H1 (cell line): ENCODE results near the gene RNF145. TPM values are rescaled to one million over a fixed set of nuclear protein-coding genes. Genes with fewer than 3 reads are reported as not detected.
A peak's percentile ranks its signal among the peaks of the same experiment; 100 is the strongest.

Experiments
- BCL11A ChIP-seq, 2 experiments: IDR thresholded peaks; one replicate each; pipeline ENCODE4 v1.6.1; 2011; ENCODE audit warnings: low read depth in 2 of 2, low read length in 2 of 2, mild to moderate bottlenecking in 2 of 2
- HDAC2 ChIP-seq, 2 experiments: fragments of 300-600 bp in 1 of 2; sonication (generic) in 1 of 2; IDR thresholded peaks; 2 replicates each; pipeline ENCODE4 v1.6.1; 2011 to 2012; ENCODE audit warnings: low read depth in 2 of 2, low read length in 2 of 2, mild to moderate bottlenecking in 2 of 2, moderate library complexity in 2 of 2, borderline replicate concordance in 1 of 2, inconsistent platforms in 1 of 2
- HDAC6 ChIP-seq: IDR thresholded peaks from one replicate; pipeline ENCODE4 v1.7.1; 2012; ENCODE audit warnings: low read depth, mild to moderate bottlenecking, inconsistent platforms, low read length, moderate library complexity
- PHF8 ChIP-seq: fragments of 200-600 bp; sonication (generic); conservative IDR thresholded peaks from 2 replicates; pipeline ENCODE4 v1.7.1; 2012; ENCODE audit warnings: low read depth, mild to moderate bottlenecking, inconsistent platforms, low read length, moderate library complexity
- POLR2A ChIP-seq, 2 experiments: IDR thresholded peaks; 1 replicate in 1 of 2; 2 replicates in 1 of 2; pipeline ENCODE4 v1.6.1; 2011; ENCODE audit warnings: low read depth in 2 of 2, low read length in 2 of 2, mild to moderate bottlenecking in 2 of 2; ENCODE audit errors: control extremely low read depth in 1 of 2
- POLR2AphosphoS5 ChIP-seq: IDR thresholded peaks from 2 replicates; pipeline ENCODE4 v1.6.1; 2011; ENCODE audit warnings: low read depth, low read length
- RXRA ChIP-seq: IDR thresholded peaks from 2 replicates; pipeline ENCODE4 v1.6.1; 2011; ENCODE audit warnings: low read depth, mild to moderate bottlenecking, low read length, moderate library complexity; ENCODE audit not compliant: insufficient read depth
- TAF7 ChIP-seq: optimal IDR thresholded peaks from 2 replicates; pipeline ENCODE3; 2011; ENCODE audit warnings: low read depth, mild to moderate bottlenecking, inconsistent platforms, low read length, moderate library complexity, borderline replicate concordance
- polyA plus RNA-seq, 7 experiments: library from polyadenylated mRNA; depleted of rRNA in 3 of 7; stranded (reverse) in 5 of 7; unstranded in 2 of 7; fragments of >200 nt in 5 of 7; fragments of 200-250 nt in 2 of 7; gene quantifications; 1 replicate in 5 of 7; 2 replicates in 1 of 7; 4 replicates in 1 of 7; pipeline versions ENCODE4 v1.2.1 to v1.2.3, GENCODE V29; 2011 to 2013; ENCODE audit warnings: missing spikeins in 2 of 7, mixed read lengths in 2 of 7
- total RNA-seq: library from RNA; stranded (reverse); fragmentation: NEBNext Ultra II Directional; extraction: Animal tissue kit (Norgen Biotek cat#: 25700); gene quantifications from 2 replicates; pipeline ENCODE4 v1.2.1, GENCODE V29; 2021
- TF ChIP-seq, protein P1 (sequence below): IDR thresholded peaks from 2 replicates; pipeline ENCODE4 v1.6.1; 2012; ENCODE audit warnings: low read length, inconsistent platforms

RNF145 gene
- total and polyA plus RNA-seq, 2 of the 8 experiments (the other 6 are each of a cell fraction or from before 2014, with no cell fraction given): 34.2 to 72.5 TPM

DNA sequence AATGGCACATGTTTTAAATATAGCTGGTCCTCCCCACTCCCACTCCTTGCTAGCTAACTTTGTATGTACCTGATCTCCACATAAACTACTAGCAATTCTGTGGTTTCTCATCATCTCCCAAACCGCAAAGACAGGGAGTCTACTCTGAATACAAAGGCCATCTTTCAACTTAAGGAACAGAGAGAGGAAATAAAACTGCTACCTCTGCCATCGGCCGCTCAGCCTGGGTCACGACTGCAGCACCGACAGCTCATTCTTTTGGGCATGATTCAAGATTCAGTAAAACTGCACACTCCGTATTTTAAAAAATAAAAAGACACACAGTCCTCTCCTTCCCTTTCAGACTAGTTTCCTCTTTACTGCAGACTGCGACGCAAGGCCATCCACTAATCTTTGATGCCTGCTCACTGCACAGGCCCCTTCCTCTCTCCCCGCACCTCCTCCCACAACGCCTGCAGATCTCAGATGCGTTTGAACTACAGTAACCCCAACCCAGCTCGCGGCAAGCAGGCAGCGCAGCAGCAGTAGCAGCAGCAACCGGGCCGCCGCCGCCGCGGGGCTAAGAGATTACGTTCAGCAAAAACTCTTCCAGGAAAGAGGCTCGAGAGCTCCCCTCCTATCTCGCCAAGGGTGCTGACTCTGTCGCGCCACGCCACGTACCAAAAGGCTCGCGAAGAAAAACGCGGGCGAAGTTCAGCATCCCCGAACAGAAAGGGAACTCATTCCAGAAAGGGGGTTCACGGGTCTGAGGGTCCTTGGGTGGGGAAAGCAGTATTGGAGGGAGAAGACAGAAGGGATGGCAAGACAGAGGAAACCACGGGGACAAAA, 1.5 kb downstream of the RNF145 start (continued):
- TF ChIP-seq, protein P1, sequence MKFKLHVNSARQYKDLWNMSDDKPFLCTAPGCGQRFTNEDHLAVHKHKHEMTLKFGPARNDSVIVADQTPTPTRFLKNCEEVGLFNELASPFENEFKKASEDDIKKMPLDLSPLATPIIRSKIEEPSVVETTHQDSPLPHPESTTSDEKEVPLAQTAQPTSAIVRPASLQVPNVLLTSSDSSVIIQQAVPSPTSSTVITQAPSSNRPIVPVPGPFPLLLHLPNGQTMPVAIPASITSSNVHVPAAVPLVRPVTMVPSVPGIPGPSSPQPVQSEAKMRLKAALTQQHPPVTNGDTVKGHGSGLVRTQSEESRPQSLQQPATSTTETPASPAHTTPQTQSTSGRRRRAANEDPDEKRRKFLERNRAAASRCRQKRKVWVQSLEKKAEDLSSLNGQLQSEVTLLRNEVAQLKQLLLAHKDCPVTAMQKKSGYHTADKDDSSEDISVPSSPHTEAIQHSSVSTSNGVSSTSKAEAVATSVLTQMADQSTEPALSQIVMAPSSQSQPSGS: no peak
- peak; percentile 23 to 64; a peak in 2 of 3 replicates for TF ChIP-seq POLR2A (IDR thresholded peaks at IDR 0.05; ENCODE audit: control extremely low read depth in 1 of 2, low read depth in 2 of 2, low read length in 2 of 2)
- TF ChIP-seq TAF7: no peak
- 0 out of 2 replicates have a peak, but pooled peaks have one; percentile 78 for TF ChIP-seq RXRA
- no peak for TF ChIP-seq BCL11A (IDR thresholded peaks at IDR 0.05; ENCODE audit: low read depth in 2 of 2, low read length in 2 of 2)
- no peak for TF ChIP-seq HDAC6
- TF ChIP-seq POLR2AphosphoS5: peak; percentile 73; the same call in 1 of the 2 replicates
- TF ChIP-seq HDAC2 (IDR thresholded peaks at IDR 0.05; ENCODE audit: borderline replicate concordance in 1 of 2, low read depth in 2 of 2, low read length in 2 of 2): 0 out of 4 replicates have a peak, but pooled peaks of 1 of the 2 experiments have one; percentile 63
- peak; percentile 36 for TF ChIP-seq PHF8
